Glutamatergic neuron (in vitro differentiated cells): ENCODE results near the gene SH2D1B. TPM values are rescaled to one million over a fixed set of nuclear protein-coding genes. Genes with fewer than 3 reads are reported as not detected.
"Not testable (repeated sequence)": the region's sequence is repeated elsewhere in the genome, so short reads cannot be mapped to it uniquely, and the experiment has no call there.

ENCODE experiments used
- DNase-seq: peaks from one replicate; pipeline ENCODE4 v3.0.0; 2022
- H3K27ac Mint-ChIP-seq: one replicate; pipeline ENCODE4 v1.8.0; 2020; ENCODE audit warnings: mild to moderate bottlenecking, mixed read lengths, inconsistent platforms; ENCODE audit not compliant: unreplicated experiment
- H3K27me3 Mint-ChIP-seq: one replicate; pipeline ENCODE4 v1.8.0; 2020; ENCODE audit warnings: mild to moderate bottlenecking, moderate library complexity, mixed read lengths, inconsistent platforms; ENCODE audit not compliant: unreplicated experiment
- H3K36me3 Mint-ChIP-seq: one replicate; pipeline ENCODE4 v1.8.0; 2020; ENCODE audit warnings: mild to moderate bottlenecking, mixed read lengths, inconsistent platforms; ENCODE audit not compliant: unreplicated experiment
- H3K4me1 Mint-ChIP-seq: one replicate; pipeline ENCODE4 v1.8.0; 2020; ENCODE audit warnings: mild to moderate bottlenecking, low read depth, mixed read lengths, inconsistent platforms; ENCODE audit not compliant: unreplicated experiment
- H3K4me3 Mint-ChIP-seq: one replicate; pipeline ENCODE4 v1.8.0; 2020; ENCODE audit warnings: mild to moderate bottlenecking, mixed read lengths, inconsistent platforms; ENCODE audit not compliant: unreplicated experiment
- H3K9me3 Mint-ChIP-seq: one replicate; pipeline ENCODE4 v1.8.0; 2020; ENCODE audit warnings: mild to moderate bottlenecking, moderate library complexity, mixed read lengths, inconsistent platforms; ENCODE audit not compliant: unreplicated experiment
- long read RNA-seq: library from polyadenylated mRNA; unstranded; transcript quantifications from one replicate; pipeline ENCODE4 v2.0.0, GENCODE V29; 2020; ENCODE audit not compliant: unreplicated experiment
- total RNA-seq: library from RNA; stranded (reverse); fragmentation: NEBNext Ultra II Directional; extraction: Animal tissue kit (Norgen Biotek cat#: 25700); gene quantifications from one replicate; pipeline ENCODE4 v1.2.1, GENCODE V29; 2021; ENCODE audit not compliant: unreplicated experiment
- TF ChIP-seq, protein P1 (sequence below): fragments of 200-600 bp; sonication (generic); IDR thresholded peaks from one replicate; pipeline ENCODE4 v1.5.0; 2021; ENCODE audit not compliant: partially characterized antibody, unreplicated experiment

The SH2D1B gene, protein sequence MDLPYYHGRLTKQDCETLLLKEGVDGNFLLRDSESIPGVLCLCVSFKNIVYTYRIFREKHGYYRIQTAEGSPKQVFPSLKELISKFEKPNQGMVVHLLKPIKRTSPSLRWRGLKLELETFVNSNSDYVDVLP
- not detected for total RNA-seq
- long read RNA-seq: 0 reads

DNA sequence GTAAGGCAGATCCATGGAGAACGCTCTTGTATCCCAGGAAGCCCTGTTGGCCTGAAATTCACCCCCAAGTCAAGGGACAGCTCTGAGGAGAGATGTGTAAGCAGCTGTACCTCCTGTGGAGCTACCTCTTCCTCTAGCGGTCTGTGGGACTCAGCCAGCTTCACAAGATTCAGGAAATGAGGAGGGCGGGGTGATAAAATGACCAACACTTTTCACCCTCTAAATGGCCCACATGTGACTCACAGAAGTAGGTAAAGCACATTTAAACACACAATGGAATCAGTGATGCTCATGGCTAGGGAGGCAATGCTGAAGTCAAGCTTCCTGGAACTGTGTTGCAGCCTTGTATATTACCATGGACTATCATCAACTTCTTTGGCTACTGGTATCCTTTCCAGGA, at the start of gene SH2D1B:
Gene SH2D1B (minus strand): TSS at position 135 of the 400 bp plus-strand sequence. CDS start 120 bp downstream, at position 15.
- Mint-ChIP-seq H3K36me3 (no peaks in the 10 kb centered on the region), H3K27me3 (no peaks in the 10 kb centered on the region), H3K4me3 (no peak within 1 kb of the TSS), H3K9me3 (no peaks in the 10 kb centered on the region), H3K27ac (no peak within 1 kb of the TSS), H3K4me1 (no peaks in the 10 kb centered on the region)
- TF ChIP-seq, protein P1, sequence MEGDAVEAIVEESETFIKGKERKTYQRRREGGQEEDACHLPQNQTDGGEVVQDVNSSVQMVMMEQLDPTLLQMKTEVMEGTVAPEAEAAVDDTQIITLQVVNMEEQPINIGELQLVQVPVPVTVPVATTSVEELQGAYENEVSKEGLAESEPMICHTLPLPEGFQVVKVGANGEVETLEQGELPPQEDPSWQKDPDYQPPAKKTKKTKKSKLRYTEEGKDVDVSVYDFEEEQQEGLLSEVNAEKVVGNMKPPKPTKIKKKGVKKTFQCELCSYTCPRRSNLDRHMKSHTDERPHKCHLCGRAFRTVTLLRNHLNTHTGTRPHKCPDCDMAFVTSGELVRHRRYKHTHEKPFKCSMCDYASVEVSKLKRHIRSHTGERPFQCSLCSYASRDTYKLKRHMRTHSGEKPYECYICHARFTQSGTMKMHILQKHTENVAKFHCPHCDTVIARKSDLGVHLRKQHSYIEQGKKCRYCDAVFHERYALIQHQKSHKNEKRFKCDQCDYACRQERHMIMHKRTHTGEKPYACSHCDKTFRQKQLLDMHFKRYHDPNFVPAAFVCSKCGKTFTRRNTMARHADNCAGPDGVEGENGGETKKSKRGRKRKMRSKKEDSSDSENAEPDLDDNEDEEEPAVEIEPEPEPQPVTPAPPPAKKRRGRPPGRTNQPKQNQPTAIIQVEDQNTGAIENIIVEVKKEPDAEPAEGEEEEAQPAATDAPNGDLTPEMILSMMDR: no peak
- DNase-seq: no peak

DNA sequence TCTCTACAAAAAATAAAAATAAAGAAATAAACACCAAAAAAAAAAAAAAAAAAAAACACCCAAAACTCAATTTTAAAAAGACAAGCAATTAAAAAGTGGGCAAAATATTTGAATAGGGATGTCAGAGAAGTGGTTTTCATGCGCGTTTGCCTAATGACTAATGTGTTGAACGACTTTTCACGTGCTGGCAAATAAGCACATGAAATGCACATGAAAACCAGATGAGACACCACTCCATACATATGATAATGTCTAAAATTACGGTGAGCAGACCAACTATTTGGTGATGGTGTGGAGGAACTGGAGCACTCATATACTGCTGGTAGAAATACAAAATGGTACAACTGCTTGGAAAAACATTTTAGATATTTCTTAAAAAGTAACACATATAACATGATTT, 46.3 kb upstream of the SH2D1B start:
- H3K27me3 Mint-ChIP-seq: peaks cover 2% of the 10 kb centered on the region
- H3K27ac Mint-ChIP-seq: no peak overlapping the region
- H3K9me3 Mint-ChIP-seq: peaks cover 4% of the 10 kb centered on the region
- no peak overlapping the region for H3K4me3 Mint-ChIP-seq
- no peaks in the 10 kb centered on the region for H3K36me3 Mint-ChIP-seq
- DNase-seq: no peak
- TF ChIP-seq, protein P1: no peak
- H3K4me1 Mint-ChIP-seq: no peaks in the 10 kb centered on the region

DNA sequence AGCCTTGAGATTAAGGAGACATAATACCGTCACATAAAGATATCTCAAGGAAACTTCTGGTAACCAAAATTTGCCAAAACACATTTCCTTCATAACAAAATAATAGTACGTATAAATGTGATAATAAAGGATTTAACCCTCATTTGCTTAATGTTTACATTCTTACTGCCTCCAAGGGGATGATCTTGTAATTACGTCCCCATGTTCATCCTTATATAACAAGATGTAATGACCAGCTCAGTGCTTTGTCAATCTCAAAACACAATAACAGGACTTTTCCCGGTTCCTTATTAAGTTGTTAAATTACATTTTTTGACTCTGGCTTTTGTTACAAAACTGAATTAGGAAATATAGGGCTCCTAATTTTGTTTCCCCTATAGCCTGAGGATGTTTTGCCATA, 44.4 kb upstream of the SH2D1B start:
- Mint-ChIP-seq H3K9me3 (peaks cover 4% of the 10 kb centered on the region), H3K4me3 (no peak overlapping the region), H3K4me1 (no peaks in the 10 kb centered on the region), H3K36me3 (no peaks in the 10 kb centered on the region), H3K27me3 (peaks cover 2% of the 10 kb centered on the region), H3K27ac (no peak overlapping the region)
- DNase-seq: no peak
- TF ChIP-seq, protein P1: no peak

DNA sequence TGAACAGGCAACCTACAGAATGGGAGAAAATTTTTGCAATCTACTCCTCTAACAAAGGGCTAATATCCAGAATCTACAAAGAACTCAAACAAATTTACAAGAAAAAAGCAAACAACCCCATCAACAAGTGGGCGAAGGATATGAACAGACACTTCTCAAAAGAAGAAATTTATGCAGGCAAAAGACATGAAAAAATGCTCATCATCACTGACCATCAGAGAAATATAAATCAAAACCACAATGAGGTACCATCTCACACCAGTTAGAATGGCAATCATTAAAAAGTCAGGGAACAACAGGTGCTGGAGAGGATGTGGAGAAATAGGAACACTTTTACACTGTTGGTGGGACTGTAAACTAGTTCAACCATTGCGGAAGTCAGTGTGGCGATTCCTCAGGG, 42.4 kb upstream of the SH2D1B start:
- DNase-seq: not testable (repeated sequence)

DNA sequence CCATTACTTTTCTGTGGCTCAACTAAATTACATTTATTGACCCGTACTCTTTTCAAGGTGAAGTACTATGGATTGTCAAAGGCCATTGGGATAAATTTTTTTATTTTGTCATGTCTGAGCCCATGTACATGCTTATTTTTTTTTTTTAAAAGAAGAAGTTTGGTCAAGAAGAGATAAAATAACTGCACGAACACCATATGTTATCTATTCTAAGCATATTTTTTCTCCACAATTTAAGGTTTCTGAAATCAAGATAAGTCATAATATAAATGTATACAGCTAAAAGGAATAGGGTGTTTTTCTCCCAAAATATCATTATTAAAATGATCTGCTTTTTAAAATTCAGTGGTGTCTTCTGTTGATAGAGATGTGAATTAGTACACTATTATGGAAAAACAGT, 35.0 kb upstream of the SH2D1B start:
- no peak for DNase-seq
- no peak overlapping the region for H3K27ac Mint-ChIP-seq
- H3K9me3 Mint-ChIP-seq: peaks cover 4% of the 10 kb centered on the region
- H3K4me1 Mint-ChIP-seq: no peaks in the 10 kb centered on the region
- TF ChIP-seq, protein P1: no peak
- peaks cover 2% of the 10 kb centered on the region for H3K27me3 Mint-ChIP-seq
- H3K36me3 Mint-ChIP-seq: no peaks in the 10 kb centered on the region
- no peak overlapping the region for H3K4me3 Mint-ChIP-seq

More for the DNA sequence above, 42.4 kb upstream of the SH2D1B start:
- not testable (repeated sequence) for H3K27me3 Mint-ChIP-seq, H3K4me1 Mint-ChIP-seq, H3K36me3 Mint-ChIP-seq, H3K9me3 Mint-ChIP-seq, H3K27ac Mint-ChIP-seq, H3K4me3 Mint-ChIP-seq
